GM20000 (cell line): ENCODE measurements around the gene METTL14.

Experiments used
- DNase-seq: peaks from one replicate; pipeline ENCODE4 v3.0.0; 2012; ENCODE audit warnings: low spot score
- TF ChIP-seq, protein P1 (sequence below): IDR thresholded peaks from 2 replicates; pipeline ENCODE4 v1.5.1; 2012; ENCODE audit warnings: mild to moderate bottlenecking, control low read depth; ENCODE audit errors: extremely low read depth, missing control alignments

The METTL14 gene

GRCh38 chr4:118760092-118760491 lies 74.9 kb downstream of the METTL14 start:
- DNase-seq: no peak
- TF ChIP-seq, protein P1, sequence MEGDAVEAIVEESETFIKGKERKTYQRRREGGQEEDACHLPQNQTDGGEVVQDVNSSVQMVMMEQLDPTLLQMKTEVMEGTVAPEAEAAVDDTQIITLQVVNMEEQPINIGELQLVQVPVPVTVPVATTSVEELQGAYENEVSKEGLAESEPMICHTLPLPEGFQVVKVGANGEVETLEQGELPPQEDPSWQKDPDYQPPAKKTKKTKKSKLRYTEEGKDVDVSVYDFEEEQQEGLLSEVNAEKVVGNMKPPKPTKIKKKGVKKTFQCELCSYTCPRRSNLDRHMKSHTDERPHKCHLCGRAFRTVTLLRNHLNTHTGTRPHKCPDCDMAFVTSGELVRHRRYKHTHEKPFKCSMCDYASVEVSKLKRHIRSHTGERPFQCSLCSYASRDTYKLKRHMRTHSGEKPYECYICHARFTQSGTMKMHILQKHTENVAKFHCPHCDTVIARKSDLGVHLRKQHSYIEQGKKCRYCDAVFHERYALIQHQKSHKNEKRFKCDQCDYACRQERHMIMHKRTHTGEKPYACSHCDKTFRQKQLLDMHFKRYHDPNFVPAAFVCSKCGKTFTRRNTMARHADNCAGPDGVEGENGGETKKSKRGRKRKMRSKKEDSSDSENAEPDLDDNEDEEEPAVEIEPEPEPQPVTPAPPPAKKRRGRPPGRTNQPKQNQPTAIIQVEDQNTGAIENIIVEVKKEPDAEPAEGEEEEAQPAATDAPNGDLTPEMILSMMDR: no peak

DNA sequence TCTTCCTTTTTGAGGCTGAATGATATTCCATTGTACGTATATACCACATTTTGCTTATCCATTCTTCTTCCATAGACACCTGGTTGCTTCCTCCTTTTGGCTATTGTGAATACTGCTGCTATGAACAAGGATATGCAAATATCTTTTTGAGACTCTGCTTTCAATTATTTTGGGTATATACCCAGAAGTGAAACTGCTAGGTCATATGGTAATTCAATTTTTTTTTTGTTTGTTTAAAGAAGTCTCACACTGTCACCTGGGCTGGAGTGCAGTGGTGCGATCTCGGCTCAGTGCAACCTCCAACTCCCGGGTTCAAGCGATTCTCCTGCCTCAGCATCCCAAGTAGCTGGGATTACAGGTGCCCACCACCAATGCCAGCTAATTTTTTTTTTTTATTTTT lies 75.3 kb downstream of the METTL14 start:
- TF ChIP-seq, protein P1: no peak
- no peak for DNase-seq

DNA sequence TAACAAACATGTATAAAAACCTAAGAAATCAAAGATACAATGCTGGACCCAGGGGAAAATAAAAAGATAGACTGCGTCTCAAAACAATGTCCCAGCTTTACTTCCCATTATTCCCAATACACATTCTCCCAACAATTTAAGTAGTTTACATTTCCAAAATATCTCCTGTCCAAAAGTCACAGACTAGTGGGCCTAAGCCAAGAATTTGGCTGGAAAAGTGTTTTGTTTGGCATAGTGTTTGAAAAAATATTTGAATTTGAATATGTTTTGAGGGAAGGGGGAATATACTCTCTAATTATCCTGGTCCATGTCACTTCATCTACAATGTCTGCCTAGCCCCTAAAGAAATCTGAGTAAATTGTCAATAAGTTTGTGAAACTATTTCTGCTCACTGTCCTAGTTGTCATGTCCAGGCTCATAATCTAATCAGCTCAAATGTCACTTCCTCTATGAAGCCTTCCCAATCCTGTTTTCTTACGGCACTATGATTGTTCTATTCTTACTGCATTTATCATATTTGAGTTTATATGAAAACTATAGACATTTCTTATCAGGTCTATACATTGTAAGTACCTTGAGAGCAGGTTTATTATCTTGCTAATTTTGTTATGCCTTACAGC lies 76.3 kb downstream of the METTL14 start:
- DNase-seq: no peak
- TF ChIP-seq, protein P1: no peak

- TF ChIP-seq, protein P1: no peak
- no peak for DNase-seq
Measured at GRCh38 chr4:118762155-118762554, 77.0 kb downstream of the METTL14 start.

DNA sequence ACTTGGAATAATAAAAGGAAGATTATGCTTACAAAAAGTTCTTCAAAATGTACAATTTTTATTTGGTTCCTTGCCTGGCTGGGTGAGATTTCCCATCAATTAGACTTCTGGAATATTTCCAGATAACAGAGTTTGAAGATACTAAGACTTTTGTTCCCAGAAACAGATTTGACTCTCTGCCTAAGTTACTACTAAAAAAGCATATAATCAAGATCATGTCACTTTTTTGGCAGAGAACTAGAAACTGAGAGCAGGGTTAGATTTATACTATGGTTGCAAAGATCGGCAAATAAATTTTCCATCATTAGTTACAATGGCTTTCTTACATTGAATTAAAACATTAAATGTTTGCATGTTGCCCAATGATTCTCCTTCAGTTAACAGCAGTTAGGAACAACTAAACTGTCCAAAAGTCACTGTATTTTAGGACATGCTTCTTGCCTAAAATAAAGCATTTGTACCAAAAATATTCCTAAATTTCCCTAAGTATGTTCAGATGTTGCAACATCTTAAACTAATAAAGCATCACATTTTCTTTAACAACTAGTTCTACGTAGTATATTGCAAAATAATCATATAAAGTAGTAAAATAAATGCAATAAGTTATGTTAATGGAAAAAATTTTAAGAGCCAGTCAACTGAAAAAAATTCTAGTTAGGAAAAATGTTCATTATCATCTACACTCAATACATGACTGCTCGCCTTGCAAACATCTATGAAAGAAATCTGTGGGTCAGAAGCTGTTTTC lies 77.7 kb downstream of the METTL14 start:
- DNase-seq: no peak
- TF ChIP-seq, protein P1: no peak
